ENCODE data around the gene MYRIP.

Gene MYRIP

GRCh38 chr3:40170395-40170794 lies 361.0 kb downstream of the MYRIP start:
- Histone ChIP-seq H4K91ac (ENCODE audit: low read length) (no peak overlapping the region), H3K18ac (ENCODE audit: low read depth in 1 of 2, low read length in 2 of 2) (no peak overlapping the region), H3K27me3 (ENCODE audit: control insufficient read depth in 1 of 2, insufficient read depth in 1 of 2, low read length in 2 of 2) (peaks cover 0 to 11% of the 10 kb centered on the region in 2 experiments), H2BK15ac (ENCODE audit: low read depth, poor library complexity, severe bottlenecking) (no peak overlapping the region), H2BK12ac (ENCODE audit: low read length in 2 of 2) (no peak overlapping the region), H3K23ac (ENCODE audit: low read length in 2 of 2) (no peak overlapping the region), H3K4me3 (ENCODE audit: insufficient read depth in 1 of 2, low read depth in 1 of 2, low read length in 2 of 2) (no peak overlapping the region), H3K36me3 (ENCODE audit: control insufficient read depth in 1 of 2, insufficient read depth in 2 of 2, low read depth in 1 of 2, low read length in 2 of 2) (peaks cover 0 to 5% of the 10 kb centered on the region in 2 experiments), H3K14ac (ENCODE audit: low read length in 2 of 2) (no peak overlapping the region), H4K8ac (ENCODE audit: low read length) (no peak overlapping the region), H2AK5ac (ENCODE audit: low read length, severe bottlenecking) (no peak overlapping the region), H3K9ac (ENCODE audit: low read length) (no peak overlapping the region), H3K4me2 (ENCODE audit: low read length, poor library complexity, severe bottlenecking) (no peak overlapping the region), H3K4me1 (ENCODE audit: control insufficient read depth, insufficient read depth, low read depth, low read length) (no peaks in the 10 kb centered on the region), H2AFZ (ENCODE audit: low read depth, low read length) (no peak overlapping the region), H3K9me3 (ENCODE audit: control insufficient read depth, low read length) (no peaks in the 10 kb centered on the region), H3K79me1 (replicated peaks; ENCODE audit: low read length, poor library complexity, severe bottlenecking) (no peaks in the 10 kb centered on the region), H2BK5ac (ENCODE audit: low read depth, low read length, poor library complexity, severe bottlenecking) (no peak overlapping the region), H2BK120ac (ENCODE audit: low read depth, low read length) (no peak overlapping the region), H3K27ac (ENCODE audit: low read length, poor library complexity, severe bottlenecking) (no peak overlapping the region), H3K4ac (ENCODE audit: low read depth in 1 of 2, low read length in 2 of 2) (no peak overlapping the region)
- DNase-seq, result no peak
- 73% methylated on average over 1 of the region's 1 CpG for WGBS

- H2AK5ac ChIP-seq (ENCODE audit: low read length, severe bottlenecking), result no peak overlapping the region
- no peak overlapping the region for H3K18ac ChIP-seq (ENCODE audit: low read depth in 1 of 2, low read length in 2 of 2)
- no peak overlapping the region for H3K9ac ChIP-seq (ENCODE audit: low read length)
- no peak overlapping the region for H4K8ac ChIP-seq (ENCODE audit: low read length)
- 63% methylated on average over 1 of the region's 1 CpG for WGBS
- no peaks in the 10 kb centered on the region for H3K4me1 ChIP-seq (ENCODE audit: control insufficient read depth, insufficient read depth, low read depth, low read length)
- no peak overlapping the region for H2BK120ac ChIP-seq (ENCODE audit: low read depth, low read length)
- no peak overlapping the region for H3K4me3 ChIP-seq (ENCODE audit: insufficient read depth in 1 of 2, low read depth in 1 of 2, low read length in 2 of 2)
- H3K23ac ChIP-seq (ENCODE audit: low read length in 2 of 2), result no peak overlapping the region
- H3K4me2 ChIP-seq (ENCODE audit: low read length, poor library complexity, severe bottlenecking), result no peak overlapping the region
- no peak overlapping the region for H3K4ac ChIP-seq (ENCODE audit: low read depth in 1 of 2, low read length in 2 of 2)
- no peaks in the 10 kb centered on the region for H3K79me1 ChIP-seq (replicated peaks; ENCODE audit: low read length, poor library complexity, severe bottlenecking)
- no peak overlapping the region for H4K91ac ChIP-seq (ENCODE audit: low read length)
- H2BK15ac ChIP-seq (ENCODE audit: low read depth, poor library complexity, severe bottlenecking), result no peak overlapping the region
- H2BK5ac ChIP-seq (ENCODE audit: low read depth, low read length, poor library complexity, severe bottlenecking), result no peak overlapping the region
- DNase-seq, result no peak
- H2AFZ ChIP-seq (ENCODE audit: low read depth, low read length), result no peak overlapping the region
- no peaks in the 10 kb centered on the region for H3K36me3 ChIP-seq (ENCODE audit: control insufficient read depth in 1 of 2, insufficient read depth in 2 of 2, low read depth in 1 of 2, low read length in 2 of 2)
- no peak overlapping the region for H2BK12ac ChIP-seq (ENCODE audit: low read length in 2 of 2)
- H3K27ac ChIP-seq (ENCODE audit: low read length, poor library complexity, severe bottlenecking), result no peak overlapping the region
- H3K9me3 ChIP-seq (ENCODE audit: control insufficient read depth, low read length), result no peaks in the 10 kb centered on the region
- H3K14ac ChIP-seq (ENCODE audit: low read length in 2 of 2), result peak overlapping the region in 1 of 2 experiments; percentile 20
- peaks cover 0 to 3% of the 10 kb centered on the region in 2 experiments for H3K27me3 ChIP-seq (ENCODE audit: control insufficient read depth in 1 of 2, insufficient read depth in 1 of 2, low read length in 2 of 2)
These were observed 363.2 kb downstream of the MYRIP start for GRCh38 chr3:40172560-40172959.

GRCh38 chr3:40173227-40173721 lies 363.9 kb downstream of the MYRIP start:
- H3K27ac ChIP-seq (ENCODE audit: low read length, poor library complexity, severe bottlenecking), result no peak overlapping the region
- no peak overlapping the region for H3K14ac ChIP-seq (ENCODE audit: low read length in 2 of 2)
- H2BK12ac ChIP-seq (ENCODE audit: low read length in 2 of 2), result no peak overlapping the region
- no peak overlapping the region for H2BK5ac ChIP-seq (ENCODE audit: low read depth, low read length, poor library complexity, severe bottlenecking)
- H3K79me1 ChIP-seq (replicated peaks; ENCODE audit: low read length, poor library complexity, severe bottlenecking), result no peaks in the 10 kb centered on the region
- no peak overlapping the region for H3K18ac ChIP-seq (ENCODE audit: low read depth in 1 of 2, low read length in 2 of 2)
- no peak overlapping the region for H4K91ac ChIP-seq (ENCODE audit: low read length)
- no peaks in the 10 kb centered on the region for H3K36me3 ChIP-seq (ENCODE audit: control insufficient read depth in 1 of 2, insufficient read depth in 2 of 2, low read depth in 1 of 2, low read length in 2 of 2)
- 73% methylated on average over 7 of the region's 7 CpGs for WGBS
- peaks cover 0 to 3% of the 10 kb centered on the region in 2 experiments for H3K27me3 ChIP-seq (ENCODE audit: control insufficient read depth in 1 of 2, insufficient read depth in 1 of 2, low read length in 2 of 2)
- H3K4me1 ChIP-seq (ENCODE audit: control insufficient read depth, insufficient read depth, low read depth, low read length), result no peaks in the 10 kb centered on the region
- H2BK120ac ChIP-seq (ENCODE audit: low read depth, low read length), result no peak overlapping the region
- H3K4me3 ChIP-seq (ENCODE audit: insufficient read depth in 1 of 2, low read depth in 1 of 2, low read length in 2 of 2), result no peak overlapping the region
- H3K4ac ChIP-seq (ENCODE audit: low read depth in 1 of 2, low read length in 2 of 2), result no peak overlapping the region
- H2AFZ ChIP-seq (ENCODE audit: low read depth, low read length), result no peak overlapping the region
- H3K9ac ChIP-seq (ENCODE audit: low read length), result no peak overlapping the region
- no peak for DNase-seq
- no peaks in the 10 kb centered on the region for H3K9me3 ChIP-seq (ENCODE audit: control insufficient read depth, low read length)
- no peak overlapping the region for H3K23ac ChIP-seq (ENCODE audit: low read length in 2 of 2)
- H2AK5ac ChIP-seq (ENCODE audit: low read length, severe bottlenecking), result no peak overlapping the region
- H2BK15ac ChIP-seq (ENCODE audit: low read depth, poor library complexity, severe bottlenecking), result no peak overlapping the region
- no peak overlapping the region for H3K4me2 ChIP-seq (ENCODE audit: low read length, poor library complexity, severe bottlenecking)
- H4K8ac ChIP-seq (ENCODE audit: low read length), result no peak overlapping the region

- Histone ChIP-seq H2BK120ac (ENCODE audit: low read depth, low read length) (no peak overlapping the region), H3K4me3 (ENCODE audit: insufficient read depth in 1 of 2, low read depth in 1 of 2, low read length in 2 of 2) (no peak overlapping the region), H2BK5ac (ENCODE audit: low read depth, low read length, poor library complexity, severe bottlenecking) (no peak overlapping the region), H3K79me1 (replicated peaks; ENCODE audit: low read length, poor library complexity, severe bottlenecking) (no peaks in the 10 kb centered on the region), H3K36me3 (ENCODE audit: control insufficient read depth in 1 of 2, insufficient read depth in 2 of 2, low read depth in 1 of 2, low read length in 2 of 2) (no peaks in the 10 kb centered on the region), H3K4me1 (ENCODE audit: control insufficient read depth, insufficient read depth, low read depth, low read length) (no peaks in the 10 kb centered on the region), H3K27ac (ENCODE audit: low read length, poor library complexity, severe bottlenecking) (no peak overlapping the region), H2AK5ac (ENCODE audit: low read length, severe bottlenecking) (no peak overlapping the region), H3K14ac (ENCODE audit: low read length in 2 of 2) (no peak overlapping the region), H4K91ac (ENCODE audit: low read length) (no peak overlapping the region), H2BK12ac (ENCODE audit: low read length in 2 of 2) (no peak overlapping the region), H4K8ac (ENCODE audit: low read length) (no peak overlapping the region), H2AFZ (ENCODE audit: low read depth, low read length) (no peak overlapping the region), H3K4ac (ENCODE audit: low read depth in 1 of 2, low read length in 2 of 2) (no peak overlapping the region), H2BK15ac (ENCODE audit: low read depth, poor library complexity, severe bottlenecking) (no peak overlapping the region), H3K9ac (ENCODE audit: low read length) (no peak overlapping the region), H3K23ac (ENCODE audit: low read length in 2 of 2) (no peak overlapping the region), H3K4me2 (ENCODE audit: low read length, poor library complexity, severe bottlenecking) (no peak overlapping the region), H3K9me3 (ENCODE audit: control insufficient read depth, low read length) (no peaks in the 10 kb centered on the region), H3K18ac (ENCODE audit: low read depth in 1 of 2, low read length in 2 of 2) (no peak overlapping the region), H3K27me3 (ENCODE audit: control insufficient read depth in 1 of 2, insufficient read depth in 1 of 2, low read length in 2 of 2) (no peaks in the 10 kb centered on the region)
- no peak for DNase-seq
- 77% methylated on average over 5 of the region's 6 CpGs for WGBS
These were observed 368.7 kb downstream of the MYRIP start for GRCh38 chr3:40178012-40178594.
